Loucy (cell line): ENCODE data around the gene PLAC1.

Experiments used
- CTCF ChIP-seq: fragments of 200-600 bp; sonication (generic); conservative IDR thresholded peaks from 2 replicates; pipeline ENCODE4 v1.5.1; 2014; ENCODE audit warnings: mild to moderate bottlenecking, antibody characterized with exemption, low read length
- EZH2phosphoT487 ChIP-seq: fragments of 200-600 bp; IDR thresholded peaks from 2 replicates; pipeline ENCODE4 v1.6.1; 2018; ENCODE audit warnings: antibody characterized with exemption, mild to moderate bottlenecking, moderate library complexity, borderline replicate concordance

GRCh38 chrX:134634691-134635090, 23.6 kb downstream of the PLAC1 start:
- no peak for TF ChIP-seq CTCF
- no peak for TF ChIP-seq EZH2phosphoT487
